GM19324 (cell line): Measurements from ENCODE around the gene S100A5.

Source experiments
- ATAC-seq: cut with Tn5 transposase; IDR thresholded peaks from one replicate; pipeline ENCODE4 v1.9.1; 2021; ENCODE audit warnings: mild to moderate bottlenecking, moderate library complexity; ENCODE audit not compliant: unreplicated experiment, low FRiP score

S100A5 gene

GRCh38 chr1:153513023-153513422 is 27.7 kb downstream of the S100A5 start:
- no peak for ATAC-seq

DNA sequence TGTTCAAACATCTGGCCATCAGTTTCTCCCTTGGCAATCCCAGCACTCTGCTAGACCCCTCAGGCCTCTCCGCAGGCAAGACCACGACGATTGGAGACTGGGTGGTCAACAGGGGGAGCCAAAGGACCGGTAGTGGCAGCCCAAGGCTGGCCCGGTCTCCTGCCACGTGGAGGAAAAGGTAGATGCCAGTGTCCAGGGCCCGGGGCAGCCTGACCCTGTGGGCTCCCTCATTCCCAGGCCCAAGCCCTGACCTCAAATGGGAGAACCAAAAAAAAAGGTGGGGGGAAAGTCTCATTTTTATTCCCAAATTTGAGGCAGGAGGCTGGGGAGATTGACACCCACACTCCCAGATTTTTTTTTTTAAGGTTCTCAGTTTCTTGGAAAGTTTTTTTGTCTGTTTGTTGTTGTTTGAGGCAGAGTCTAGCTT is 29.7 kb downstream of the S100A5 start:
- ATAC-seq: no peak

- peak; percentile 50 for ATAC-seq
Measured at GRCh38 chr1:153509729-153510354, 30.9 kb downstream of the S100A5 start.

DNA sequence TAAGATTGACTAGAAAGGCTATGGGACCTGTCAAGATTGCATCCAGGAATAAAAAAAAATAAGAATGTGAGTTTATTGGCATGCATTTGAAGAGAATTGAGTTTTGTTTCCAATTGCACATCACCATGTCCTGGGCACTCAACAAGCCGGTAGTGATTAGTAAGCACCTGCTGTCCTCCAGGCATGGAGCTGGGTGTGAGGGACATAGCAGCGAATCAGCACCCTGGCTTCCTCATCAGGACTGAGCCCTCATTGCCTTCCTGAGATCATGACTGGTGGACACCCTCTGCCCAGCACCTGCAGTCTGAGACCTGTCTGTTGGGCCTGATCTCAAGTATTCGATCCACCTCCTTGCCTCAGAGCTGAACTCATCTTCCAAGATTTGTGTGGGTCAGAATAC is 31.7 kb downstream of the S100A5 start:
- no peak for ATAC-seq

DNA sequence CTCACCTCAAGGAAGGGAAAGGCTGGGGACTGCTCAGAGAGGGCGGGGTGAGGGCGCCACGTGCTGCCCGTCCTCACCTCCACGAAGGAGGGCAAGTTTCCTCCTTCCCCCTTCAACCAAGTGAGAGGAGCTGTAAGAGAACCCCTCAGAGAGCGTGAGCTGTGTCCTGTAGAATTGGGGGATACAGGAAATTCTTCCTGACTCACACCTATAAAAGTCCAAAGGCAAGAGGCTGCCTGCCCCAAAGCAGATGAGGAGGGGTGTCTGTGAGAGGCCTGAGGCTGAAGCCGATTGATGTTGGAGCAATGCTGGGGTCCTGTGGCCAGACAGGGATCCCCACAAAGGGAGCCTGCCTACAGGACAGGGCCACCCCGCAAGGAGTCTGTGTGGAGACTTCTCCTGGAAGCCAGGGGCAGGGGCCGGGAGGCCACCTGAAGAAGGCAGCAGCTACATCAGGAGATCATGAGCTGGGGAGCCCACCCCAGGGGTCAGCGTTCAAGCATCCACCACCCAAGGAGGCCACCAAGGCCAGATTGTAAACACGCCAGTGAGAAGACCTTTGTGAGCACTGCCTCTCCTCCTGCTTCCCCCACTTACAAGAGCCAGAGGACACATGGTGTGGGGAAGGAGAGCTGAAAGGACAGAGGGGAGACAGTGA is 32.7 kb downstream of the S100A5 start:
- no peak for ATAC-seq

DNA sequence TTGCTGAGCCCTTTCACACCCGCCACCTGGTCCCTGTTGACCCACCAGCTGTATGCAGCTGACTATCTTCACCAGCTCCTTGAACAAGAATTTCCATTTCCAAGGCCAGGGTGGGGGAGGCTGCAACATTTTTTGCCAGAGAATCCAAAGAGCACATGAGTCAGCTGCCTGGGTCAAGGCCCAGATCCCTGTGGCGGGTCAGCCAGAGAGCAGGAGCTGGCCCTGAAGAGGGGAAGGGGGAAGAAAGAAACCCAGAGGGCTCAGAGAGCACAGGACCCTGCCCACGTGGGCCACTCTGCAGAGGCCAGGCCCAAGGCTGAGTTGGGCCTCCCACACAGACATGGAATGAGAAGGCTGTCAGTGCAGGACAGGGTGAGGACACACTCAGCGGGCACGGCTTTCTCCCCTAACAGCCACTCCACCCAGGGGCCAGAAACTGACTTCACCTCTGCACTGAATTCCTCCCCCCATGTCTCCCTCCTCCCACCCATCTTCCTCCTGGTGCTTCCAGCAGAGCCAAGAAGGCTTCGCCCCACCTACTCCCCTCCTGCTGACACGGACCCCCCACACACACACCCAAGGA is 33.8 kb downstream of the S100A5 start:
- no peak for ATAC-seq

DNA sequence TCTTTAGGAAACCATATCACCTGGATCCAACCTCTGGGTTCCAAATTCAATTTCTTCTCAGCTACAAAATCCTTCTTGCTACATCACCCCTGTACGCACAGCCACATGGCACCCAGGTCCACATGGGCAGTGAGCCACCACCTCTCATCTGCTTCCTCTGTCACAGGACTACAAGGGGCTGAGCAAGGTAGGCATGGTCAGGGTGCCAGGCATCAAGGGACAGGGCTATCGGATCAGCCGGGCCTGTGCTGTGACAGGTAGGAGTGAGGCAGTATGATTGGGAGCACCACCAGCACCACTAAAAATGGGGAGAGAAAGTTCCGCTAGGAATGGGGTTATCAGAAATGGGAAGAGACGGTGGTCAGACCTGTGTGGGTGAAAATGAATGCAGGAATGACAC is 34.3 kb downstream of the S100A5 start:
- ATAC-seq: no peak

- no peak for ATAC-seq
Measured at GRCh38 chr1:153505576-153505975, 35.2 kb downstream of the S100A5 start.

GRCh38 chr1:153503766-153504165 is 37.0 kb downstream of the S100A5 start:
- ATAC-seq: no peak

- ATAC-seq: no peak
Measured at GRCh38 chr1:153498746-153499145, 42.0 kb downstream of the S100A5 start.

- ATAC-seq: no peak
Measured at GRCh38 chr1:153495536-153495935, 45.2 kb downstream of the S100A5 start.

- ATAC-seq: no peak
Measured at GRCh38 chr1:153494976-153495535, 45.7 kb downstream of the S100A5 start.

DNA sequence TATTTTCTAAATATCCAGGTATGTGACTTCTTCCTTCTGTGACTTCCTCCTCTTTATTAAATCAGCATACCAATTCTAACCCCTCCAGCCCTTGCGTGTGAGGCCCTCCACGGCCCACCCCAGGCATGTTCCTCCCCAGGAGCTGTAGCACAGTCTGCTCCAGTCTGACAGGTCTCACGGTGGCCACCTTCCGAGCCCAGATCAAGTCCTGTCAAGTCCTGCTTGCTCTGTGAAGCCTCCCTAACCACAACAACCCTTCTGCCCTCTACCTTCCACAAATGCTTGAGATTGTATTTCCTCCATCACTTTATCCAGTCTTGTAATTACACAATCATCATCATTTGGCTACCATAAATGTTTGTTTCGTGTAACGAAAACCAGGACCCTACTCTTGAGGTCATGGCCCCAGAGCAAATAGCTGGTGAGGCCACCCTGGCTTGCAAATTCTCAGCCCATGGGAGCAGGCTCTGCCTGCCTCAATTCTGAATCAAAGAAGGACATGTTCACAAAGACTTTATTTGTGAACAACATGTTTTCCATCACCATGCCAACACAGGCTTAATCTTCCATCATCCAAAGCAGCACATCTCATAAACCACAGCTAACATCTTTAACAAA is 47.3 kb downstream of the S100A5 start:
- ATAC-seq: no peak

DNA sequence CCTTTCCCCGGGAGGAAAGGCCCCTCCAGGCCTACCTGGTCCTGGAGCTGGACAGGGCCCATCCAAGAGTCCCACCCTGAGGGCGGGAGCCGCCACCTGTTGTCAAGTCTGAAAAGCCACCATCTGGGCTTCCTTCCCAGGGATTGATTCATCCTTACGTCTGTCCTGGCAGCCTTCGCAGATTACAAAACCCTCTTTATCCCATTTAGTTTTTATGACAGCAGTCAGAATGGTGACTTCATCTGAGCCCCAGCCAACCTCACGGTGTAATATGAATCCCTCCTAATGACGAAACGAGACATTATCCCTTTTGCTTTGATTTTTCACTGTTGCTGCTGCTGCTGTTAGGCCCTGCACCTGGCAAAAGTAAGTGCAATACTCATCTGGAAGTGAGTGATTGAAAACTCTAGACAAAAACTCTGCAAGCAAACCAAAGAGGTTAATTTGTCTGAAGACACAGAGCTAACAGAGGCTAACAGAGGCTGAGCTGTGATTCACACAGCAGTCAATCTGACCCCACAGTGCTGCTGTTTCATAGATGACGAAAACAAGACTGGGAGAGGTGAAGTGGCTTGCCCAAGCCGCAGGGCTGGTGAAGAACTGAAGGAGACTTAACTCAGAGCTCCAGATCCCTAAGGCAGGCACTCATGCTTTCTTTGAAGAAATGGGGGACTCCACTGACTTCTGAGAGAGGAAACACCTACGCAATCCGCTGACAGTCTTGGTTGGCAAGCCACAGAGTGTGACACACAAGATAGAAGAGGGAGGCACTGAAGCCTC is 50.3 kb downstream of the S100A5 start:
- ATAC-seq: no peak

- ATAC-seq: no peak
Measured at GRCh38 chr1:153488731-153489130, 52.0 kb downstream of the S100A5 start.

GRCh38 chr1:153487707-153488106 is 53.0 kb downstream of the S100A5 start:
- no peak for ATAC-seq
